HG03060 (cell line): ENCODE data around the gene PLEKHA6.
"Not testable (repeated sequence)": the region's sequence is repeated elsewhere in the genome, so short reads cannot be mapped to it uniquely, and the experiment has no call there.

Source experiments
- ATAC-seq: cut with Tn5 transposase; IDR thresholded peaks from one replicate; pipeline ENCODE4 v1.9.1; 2021; ENCODE audit warnings: low read depth, moderate number of reproducible peaks; ENCODE audit not compliant: unreplicated experiment

PLEKHA6 gene

DNA sequence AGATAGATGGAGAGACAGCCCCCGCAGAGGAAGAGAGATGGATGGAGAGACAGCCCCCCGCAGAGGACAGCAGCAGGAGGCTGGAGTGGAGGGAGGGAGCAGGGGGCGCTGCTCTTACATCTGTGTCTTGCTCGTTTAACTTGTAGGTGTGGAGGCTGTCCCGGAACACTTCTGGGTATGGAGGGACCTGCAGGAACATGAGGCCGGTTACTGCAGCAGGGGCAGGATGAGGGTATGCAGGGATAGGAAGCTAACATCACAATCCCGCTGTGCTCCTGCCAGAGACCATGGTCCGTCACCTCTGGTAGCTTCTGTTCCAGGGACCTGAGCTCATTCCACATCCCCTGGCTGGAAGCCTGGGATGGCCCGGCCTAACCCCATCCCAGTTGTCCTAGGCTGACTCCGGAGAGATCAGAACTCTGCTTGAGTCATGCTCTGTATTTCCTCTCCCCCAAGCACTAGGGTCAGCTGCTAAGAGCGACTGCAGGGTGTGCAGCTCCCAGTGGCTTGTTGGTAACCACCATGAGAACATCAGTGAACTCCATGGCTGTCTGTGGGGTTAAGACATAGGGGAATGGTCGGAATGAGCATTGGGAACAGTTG is 109.2 kb downstream of the PLEKHA6 start:
- no peak for ATAC-seq

DNA sequence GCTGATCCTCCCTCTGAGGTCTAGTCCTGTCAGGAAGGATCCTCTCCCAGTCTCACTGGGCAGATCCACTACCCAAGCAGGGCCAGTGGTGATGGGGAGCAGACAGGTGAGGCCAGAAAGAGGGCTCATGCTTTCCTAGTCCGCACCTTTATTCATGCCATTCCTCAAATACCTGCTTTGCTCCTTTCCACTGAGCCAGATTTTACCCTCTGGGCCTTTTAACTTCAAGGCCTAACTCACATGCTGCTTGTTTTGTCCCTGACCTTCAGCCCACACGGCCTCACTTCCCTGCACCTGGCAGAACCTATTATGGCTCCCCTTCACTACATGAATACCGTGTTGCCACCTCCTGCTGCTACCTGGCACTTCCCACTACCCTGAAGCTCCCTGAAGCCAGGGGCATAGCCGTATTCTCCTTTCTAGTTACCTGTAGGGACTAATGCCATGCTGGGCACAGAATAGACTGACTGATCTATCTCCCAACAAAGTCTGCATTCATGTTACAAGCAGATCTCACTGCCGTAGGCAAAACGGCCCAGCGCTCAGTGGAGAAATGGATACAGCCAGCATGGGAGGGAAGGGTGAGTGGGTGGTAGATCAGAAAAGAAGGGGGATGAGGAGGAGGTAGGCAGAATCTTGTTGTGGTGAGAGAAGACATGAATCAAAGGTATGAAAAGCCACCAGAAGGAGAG is 109.8 kb downstream of the PLEKHA6 start:
- no peak for ATAC-seq

DNA sequence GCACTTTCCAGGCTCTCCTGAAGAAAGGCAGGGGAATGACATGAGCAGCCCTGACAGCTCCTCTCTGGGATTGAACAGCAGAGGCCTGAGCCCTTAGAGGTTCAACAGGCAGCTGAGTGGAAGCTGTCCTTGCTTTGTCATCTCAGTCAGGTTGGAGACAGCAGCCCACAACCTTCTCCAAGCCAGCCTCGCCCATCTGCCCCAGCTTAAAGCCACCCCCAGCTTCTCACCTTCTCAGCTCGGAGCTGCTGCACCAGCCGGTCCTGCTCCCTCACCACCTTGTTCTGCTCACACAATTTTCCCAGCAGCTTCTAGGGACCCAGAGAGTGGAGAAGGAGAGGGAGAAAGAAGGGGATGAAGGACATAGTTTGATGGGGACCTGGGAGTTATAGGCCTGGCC is 110.8 kb downstream of the PLEKHA6 start:
- no peak for ATAC-seq

DNA sequence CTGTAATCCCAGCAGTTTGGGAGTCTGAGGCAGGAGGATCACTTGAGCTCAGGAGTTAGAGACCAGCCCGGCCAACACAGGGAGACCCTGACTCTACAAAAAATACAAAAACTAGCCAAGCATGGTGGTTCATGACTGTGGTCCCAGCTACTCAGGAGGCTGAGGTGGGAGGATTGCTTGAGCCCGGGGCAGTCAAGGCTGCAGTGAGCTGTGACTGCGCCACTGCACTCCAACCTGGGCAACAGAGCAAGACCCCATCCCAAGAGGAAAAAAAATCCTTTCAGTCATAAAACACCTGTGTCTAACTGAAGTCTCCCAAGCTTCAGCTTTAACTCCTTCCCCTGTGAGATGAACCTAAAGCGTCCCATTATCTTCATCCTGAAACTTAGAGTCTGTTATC is 112.9 kb downstream of the PLEKHA6 start:
- ATAC-seq = no peak

DNA sequence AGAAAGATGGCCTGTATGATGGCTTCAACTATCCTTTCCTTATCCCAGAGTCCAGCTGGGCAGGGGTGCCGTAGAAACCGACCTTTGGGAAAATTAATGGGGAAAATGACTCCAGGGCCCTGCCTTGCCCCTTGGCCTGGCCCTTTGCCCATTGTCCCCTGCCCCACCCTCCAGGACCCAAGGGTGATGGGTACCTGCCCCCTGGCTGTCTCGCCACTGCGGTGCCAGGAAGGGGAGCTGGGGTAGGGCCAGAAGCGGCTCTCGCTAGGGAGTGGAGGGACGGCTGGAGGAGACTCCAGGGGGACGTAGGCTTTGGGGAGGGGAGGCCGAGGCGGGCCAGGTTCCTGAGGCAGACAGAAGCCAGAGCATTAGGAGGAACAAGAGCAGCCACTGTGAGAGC is 116.8 kb downstream of the PLEKHA6 start:
- no peak for ATAC-seq

DNA sequence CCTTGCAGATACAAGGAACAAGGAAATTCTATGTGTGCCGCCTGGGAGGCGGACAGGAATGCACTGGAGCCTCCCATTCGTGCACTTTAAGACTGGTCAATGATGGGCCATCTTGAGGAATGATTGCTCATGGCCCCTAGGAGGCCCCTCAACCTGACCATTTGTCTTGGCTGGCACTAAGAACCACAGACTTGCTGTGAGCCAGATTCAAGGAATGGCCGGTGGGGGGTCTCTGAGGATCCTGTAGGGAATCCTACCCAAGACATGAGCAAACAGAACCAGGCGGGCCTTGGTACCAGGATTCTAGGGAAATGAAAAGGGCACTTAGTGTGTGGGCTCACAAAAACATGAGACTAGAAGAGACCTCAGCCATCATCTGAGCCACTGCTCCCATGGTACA is 117.8 kb downstream of the PLEKHA6 start:
- ATAC-seq = no peak

DNA sequence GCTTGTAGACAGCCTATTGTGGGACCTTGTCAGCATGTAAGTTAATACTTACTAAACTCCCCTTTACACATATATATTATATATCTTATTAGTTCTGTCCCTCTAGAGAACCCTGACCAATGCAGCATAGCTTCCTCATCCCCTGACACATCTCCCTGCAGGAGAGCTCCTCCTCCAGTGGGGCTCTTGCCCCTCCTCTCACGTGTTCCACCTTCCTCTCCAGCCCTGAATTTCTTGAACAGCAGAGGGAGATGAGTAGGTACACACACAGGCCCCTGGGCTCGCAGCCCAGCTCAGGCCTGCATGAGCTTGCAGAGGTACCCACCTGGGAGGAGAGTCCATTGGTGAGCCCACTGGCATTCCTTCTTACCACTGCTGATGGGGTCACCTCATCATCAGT is 118.7 kb downstream of the PLEKHA6 start:
- no peak for ATAC-seq

DNA sequence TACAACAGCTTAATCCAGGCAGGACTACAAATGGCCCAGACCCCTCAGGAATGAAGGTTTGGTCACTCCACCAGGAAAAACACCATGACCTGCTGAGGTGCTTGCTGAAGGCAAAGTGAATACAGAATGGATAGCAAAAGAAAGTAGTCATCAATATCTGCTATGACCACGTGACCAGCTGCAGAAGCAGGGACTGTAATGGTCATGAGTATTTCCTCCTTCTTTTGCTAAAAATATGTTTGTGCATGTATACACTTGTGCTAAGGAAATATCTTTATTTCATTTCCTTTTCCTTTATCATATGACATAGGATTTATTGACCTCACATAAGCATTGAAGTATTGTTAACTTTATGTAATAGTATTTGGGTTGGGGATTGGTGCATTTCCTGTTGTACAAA is 119.5 kb downstream of the PLEKHA6 start:
- ATAC-seq = no peak

DNA sequence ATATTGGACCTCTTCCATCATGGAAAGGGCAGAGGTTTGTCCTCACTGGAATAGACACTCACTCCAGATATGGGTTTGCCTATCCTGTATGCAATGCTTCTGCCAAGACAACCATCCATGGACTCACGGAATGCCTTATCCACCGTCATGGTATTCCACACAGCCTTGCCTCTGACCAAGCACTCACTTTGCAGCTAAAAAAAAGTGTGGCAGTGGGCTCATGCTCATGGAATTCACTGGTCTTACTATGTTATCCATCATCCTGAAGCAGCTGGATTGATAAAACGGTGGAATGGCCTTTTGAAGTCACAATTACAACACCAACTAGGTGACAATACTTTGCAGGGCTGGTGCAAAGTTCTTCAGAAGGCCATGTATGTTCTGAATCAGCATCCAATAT is 120.3 kb downstream of the PLEKHA6 start:
- ATAC-seq = not testable (repeated sequence)

DNA sequence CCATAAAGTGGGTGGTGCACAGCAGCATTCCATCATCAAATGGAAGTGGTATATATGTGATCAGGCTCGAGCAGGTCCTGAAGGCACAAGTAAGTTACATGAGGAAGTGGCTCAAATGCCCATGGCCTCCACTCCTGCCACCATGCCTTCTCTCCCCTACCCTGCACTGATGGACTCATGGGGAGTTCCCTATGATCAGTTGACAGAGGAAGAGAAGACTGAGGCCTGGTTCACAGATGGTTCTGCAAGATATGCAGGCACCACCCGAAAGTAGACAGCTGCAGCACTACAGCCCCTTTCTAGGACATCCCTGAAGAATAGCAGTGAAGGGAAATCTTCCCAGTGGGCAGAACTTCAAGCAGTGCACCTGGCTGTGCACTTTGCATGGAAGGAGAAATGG is 121.2 kb downstream of the PLEKHA6 start:
- not testable (repeated sequence) for ATAC-seq

DNA sequence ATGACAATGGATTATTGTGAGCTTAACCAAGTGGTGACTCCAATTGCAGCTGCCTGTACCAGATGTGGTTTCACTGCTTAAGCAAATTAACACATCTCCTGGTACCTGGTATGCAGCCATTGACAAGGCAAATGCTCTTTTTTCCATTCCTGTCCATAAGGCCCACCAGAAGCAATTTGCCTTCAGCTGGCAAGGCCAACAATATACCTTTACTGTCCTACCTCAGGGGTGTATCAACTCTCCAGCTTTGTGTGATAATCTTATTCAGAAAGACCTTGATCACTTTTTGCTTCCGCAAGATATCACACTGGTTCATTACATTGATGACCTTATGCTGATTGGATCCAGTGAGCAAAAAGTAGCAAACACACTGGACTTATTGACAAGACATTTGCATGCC is 122.2 kb downstream of the PLEKHA6 start:
- ATAC-seq = not testable (repeated sequence)

DNA sequence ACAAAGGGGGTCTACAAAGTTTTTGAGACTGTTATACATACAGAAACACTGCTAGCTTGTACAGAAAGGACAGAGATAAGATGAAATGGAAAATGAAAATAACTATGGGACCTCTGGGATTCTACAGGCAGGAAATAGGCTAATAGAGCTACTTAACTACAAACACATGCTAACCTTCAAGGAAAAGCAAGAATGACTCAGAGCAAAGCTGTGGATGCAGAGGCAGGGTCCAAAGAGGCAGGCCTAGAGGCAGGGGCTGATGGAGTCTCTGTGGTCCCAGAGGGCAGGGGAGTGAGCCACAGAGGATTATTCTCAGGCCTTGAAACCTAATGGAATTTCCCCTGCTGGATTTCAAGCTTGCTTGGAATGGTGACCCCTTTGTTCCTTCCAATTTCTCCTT is 127.2 kb downstream of the PLEKHA6 start:
- no peak for ATAC-seq

DNA sequence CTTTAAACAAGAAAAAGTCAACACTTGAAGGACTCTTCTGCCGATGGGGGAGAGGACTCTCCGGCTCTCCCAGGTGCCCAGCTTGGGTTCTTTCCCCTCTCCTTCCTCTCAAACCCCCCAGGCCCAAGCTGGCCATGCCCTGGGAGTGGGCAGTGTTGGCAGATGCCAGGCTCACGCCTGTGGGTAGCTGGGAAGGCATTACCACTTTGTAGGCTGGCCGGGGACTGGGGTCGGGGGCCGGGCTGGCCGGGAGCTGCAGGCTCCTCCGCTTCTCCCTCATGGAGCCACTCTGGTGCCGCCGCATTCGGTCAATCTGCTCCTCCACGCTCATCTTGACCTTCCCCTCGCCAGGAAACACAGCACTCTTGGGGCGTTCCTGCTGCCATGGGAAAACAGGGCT is 129.5 kb downstream of the PLEKHA6 start:
- no peak for ATAC-seq

DNA sequence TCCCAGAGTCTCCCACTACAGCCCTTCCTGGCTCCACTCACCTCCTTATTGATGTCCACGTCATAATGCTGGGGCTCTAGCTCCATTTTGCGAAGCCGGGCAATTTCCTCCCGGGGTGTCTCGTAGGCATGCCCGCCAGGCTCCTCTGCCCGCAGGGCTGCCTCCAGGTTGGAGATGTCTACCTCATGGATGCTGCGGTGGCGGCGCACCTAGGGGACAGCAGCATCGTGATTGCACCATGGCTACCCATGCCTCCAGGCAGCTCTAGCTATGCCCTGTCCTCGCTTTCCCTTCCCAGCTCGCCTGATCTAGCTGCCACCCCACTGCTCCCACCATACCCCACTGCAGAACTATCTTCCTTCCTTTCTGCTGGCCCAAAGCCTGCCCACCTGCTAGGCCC is 130.8 kb downstream of the PLEKHA6 start:
- no peak for ATAC-seq

DNA sequence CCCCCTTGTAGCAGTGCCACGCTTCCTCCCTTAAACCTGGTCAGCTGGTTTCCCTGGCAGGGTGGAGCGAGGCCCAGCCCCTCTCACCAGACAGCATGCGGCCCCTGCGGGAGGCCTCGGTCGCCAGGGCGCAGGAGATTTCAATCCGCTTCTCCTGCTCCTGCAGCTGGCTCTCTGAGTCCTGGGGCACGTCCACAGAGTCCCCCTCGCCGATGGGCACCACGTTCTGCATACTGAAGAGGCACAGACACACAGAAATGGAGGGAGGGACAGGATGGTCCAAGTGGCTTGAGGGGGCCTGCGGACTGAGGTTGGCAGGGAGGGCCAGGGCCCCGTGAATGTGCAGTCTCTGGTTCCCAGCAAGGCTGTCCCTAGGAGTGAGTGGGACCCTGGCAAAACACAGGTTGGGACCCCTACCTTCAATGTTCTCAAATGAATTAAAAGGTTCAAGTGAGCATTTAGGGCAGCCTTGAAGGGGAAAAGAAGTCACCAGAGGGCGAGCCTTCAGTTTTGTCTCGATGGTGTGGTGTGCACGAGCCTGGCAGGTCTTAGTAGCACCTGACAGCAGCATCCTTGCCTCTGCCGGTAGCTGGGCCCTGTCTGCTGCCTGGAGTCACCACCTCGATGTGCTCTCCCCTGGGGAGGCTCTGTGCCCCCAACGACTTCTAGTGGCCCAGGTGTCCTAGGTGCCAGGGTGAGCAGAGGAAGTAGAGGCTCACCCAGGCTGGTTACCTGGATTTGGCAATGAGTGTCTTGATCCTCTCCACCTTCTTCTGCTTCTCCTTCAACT is 131.5 kb downstream of the PLEKHA6 start:
- ATAC-seq = no peak

DNA sequence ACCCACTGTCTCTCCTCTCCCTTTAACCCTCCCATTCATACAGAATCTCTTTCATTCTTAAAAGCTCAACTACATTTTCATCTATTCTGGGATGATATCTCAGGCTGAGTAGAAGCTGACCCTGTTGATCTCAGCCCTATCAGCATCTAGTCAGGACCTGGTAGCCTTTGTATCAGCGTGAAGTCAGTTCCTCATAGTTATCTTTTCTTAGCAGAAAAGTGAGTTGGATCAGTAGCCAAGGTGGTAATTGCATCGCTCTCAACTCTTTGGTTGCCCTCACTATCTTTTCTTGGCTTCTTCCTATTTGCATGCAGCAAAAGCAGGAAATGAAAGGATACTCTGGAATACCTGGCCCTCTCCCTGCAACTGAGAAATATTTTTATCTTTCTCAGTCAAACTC is 132.4 kb downstream of the PLEKHA6 start:
- no peak for ATAC-seq

DNA sequence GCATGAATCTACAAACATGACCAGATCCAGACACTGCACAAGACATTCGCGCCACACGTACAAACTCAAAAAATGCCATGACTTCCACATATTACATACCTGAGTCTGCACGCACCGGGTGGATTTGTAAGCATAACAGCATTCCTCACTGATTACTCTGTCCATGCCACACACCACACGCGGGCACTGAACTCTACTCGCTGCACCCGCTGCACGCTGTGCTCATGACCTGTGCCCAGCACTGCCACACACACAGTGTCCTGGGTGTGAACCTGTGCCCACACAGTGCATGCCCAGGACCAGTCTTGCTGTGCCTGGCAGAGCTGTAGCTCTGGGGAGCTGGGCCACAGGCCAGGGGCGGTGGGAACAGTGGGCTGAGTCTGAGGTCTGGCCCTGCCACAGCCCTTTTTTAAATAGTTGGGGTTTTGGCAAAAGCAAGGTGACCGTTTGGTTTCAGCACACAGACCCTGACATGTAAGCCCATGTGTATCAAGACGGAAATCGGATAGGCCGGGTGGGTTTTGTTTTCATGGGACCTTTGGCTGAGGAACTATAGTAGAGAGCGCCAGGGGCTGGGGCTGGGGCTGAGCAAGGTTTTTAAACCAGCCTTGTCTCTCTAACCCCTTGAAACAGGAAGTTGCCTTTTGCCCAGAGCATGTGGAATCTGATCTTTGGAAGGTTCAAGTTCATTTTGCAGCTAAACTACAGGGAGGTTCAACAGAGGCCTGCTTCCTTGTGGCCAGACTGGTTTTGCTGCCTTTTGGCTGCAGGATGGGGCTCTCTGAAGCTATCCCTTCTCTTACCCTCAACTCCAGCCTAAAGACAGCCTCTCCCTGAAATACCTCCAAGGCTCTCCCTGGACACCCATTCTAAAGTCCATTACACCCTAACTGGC is 133.6 kb downstream of the PLEKHA6 start:
- ATAC-seq = no peak

DNA sequence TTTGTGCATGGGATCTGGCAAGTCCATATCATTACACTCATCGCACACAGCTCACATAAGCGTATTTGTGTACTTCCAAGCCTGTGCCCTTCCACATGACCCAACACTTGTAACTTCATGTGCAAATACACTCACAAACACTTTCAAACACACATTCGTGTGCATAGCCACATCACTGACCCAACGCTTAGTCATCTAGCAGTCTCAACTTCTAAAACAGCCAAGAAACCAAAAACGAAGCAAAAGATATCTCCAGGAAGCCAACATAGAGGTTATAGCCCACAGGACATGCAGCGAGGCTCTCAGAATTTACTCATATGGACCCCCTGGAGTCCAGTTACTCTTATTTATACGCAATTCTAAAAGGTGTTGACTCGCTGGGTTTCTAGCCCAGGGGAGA is 135.1 kb downstream of the PLEKHA6 start:
- ATAC-seq = no peak

DNA sequence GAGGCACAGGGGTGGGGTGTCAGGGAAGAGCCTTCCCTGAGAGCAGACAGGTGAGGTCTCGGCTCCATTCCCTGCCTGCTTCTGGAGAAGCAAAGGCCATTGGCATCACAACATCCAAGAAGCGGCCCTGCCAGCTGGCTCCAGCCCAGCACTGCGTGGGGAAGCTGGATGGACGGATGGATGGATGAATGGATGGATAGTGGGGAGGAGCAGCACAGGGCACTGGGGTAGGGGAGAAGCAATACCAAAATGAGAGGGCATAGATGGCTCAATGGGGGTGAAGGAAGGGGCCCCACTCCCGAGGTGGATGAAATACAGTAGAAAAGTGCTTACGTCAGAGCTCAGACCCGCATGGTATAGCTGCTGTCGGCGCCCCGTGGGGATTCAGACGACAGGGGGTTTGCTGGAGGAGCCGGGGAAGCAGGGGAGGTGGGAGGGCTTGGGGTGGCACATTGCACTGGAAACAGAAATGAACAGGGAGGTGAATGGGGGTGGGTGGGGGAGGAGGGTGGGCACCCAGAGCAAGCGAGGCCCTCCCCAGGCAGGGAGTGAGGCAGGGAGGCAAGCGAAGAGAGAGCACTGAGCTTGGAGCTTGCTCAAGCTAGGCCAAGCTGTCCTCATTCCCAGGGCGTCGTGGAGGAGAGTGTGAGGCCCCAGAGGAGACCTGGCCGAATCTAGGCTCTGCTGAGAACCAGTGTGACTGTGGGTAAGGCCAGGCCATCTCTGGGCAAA is 136.4 kb downstream of the PLEKHA6 start:
- no peak for ATAC-seq

DNA sequence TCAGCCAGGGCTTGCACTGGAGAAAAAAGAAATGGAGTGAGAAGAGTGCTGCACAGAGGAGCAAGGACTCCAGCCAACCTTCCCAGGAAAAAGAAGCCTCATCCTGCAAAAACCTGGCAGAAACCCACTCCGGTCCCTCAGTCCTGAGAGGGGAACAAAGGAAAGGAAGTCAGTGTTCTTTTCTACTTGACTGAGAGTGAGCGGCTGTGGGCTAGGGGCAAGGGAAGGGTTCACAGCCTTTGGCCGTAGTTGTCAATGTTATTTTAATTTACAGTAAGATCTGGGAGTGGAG is 137.0 kb downstream of the PLEKHA6 start:
- ATAC-seq = no peak
